Skeletal muscle tissue (tissue), 4 donors: ENCODE results near the gene RNF14. TPM values are rescaled to one million over a fixed set of nuclear protein-coding genes. Genes with fewer than 3 reads are reported as not detected.
"Not testable (repeated sequence)": the region's sequence is repeated elsewhere in the genome, so short reads cannot be mapped to it uniquely, and the experiment has no call there.

Source experiments
- H3K27ac ChIP-seq: one replicate; pipeline ENCODE4 v1.7.0; 2013; ENCODE audit warnings: mild to moderate bottlenecking, low read depth, low read length, inconsistent platforms
- H3K27me3 ChIP-seq, 3 donors: one replicate each; pipeline ENCODE4 v1.7.0; 2013; ENCODE audit warnings: low read length in 3 of 3; ENCODE audit not compliant: control insufficient read depth in 3 of 3, insufficient read depth in 3 of 3
- H3K36me3 ChIP-seq, 3 donors: one replicate each; pipeline ENCODE4 v1.7.0; 2013; ENCODE audit warnings: low read length in 3 of 3; ENCODE audit not compliant: control insufficient read depth in 3 of 3, insufficient read depth in 3 of 3
- H3K4me1 ChIP-seq, 3 donors: one replicate each; pipeline ENCODE4 v1.7.0; 2013; ENCODE audit warnings: low read length in 3 of 3, mild to moderate bottlenecking in 3 of 3; ENCODE audit not compliant: control insufficient read depth in 3 of 3, insufficient read depth in 3 of 3
- H3K4me3 ChIP-seq, 3 donors: one replicate each; pipeline ENCODE4 v1.7.0; 2013; ENCODE audit warnings: low read length in 3 of 3
- H3K9ac ChIP-seq, 3 donors: one replicate each; pipeline ENCODE4 v1.7.0; 2013; ENCODE audit warnings: low read length in 3 of 3, mild to moderate bottlenecking in 3 of 3, moderate library complexity in 2 of 3, low read depth in 1 of 3
- H3K9me3 ChIP-seq, 3 donors: one replicate each; pipeline ENCODE4 v1.7.0; 2013; ENCODE audit warnings: low read length in 3 of 3; ENCODE audit not compliant: control insufficient read depth in 3 of 3
- total RNA-seq: library from RNA; depleted of rRNA; stranded (reverse); fragments of >200 nt; gene quantifications from one replicate; pipeline ENCODE4 v1.2.3, GENCODE V29; 2014
- donor health status: Osteomylitis.

RNF14 gene
- total RNA-seq, 1 donor from 2014 or later: 44.4 TPM

GRCh38 chr5:142020122-142020659, 51.3 kb downstream of the RNF14 start:
- Histone ChIP-seq H3K9me3 (no peaks in the 10 kb centered on the region), H3K36me3 (no peaks in the 10 kb centered on the region), H3K4me3 (no peak overlapping the region), H3K27ac (no peak overlapping the region), H3K27me3 (no peaks in the 10 kb centered on the region), H3K9ac (no peak overlapping the region), H3K4me1 (peaks cover 0 to 8% (median 2%) of the 10 kb centered on the region in 3 donors)

- H3K27me3 ChIP-seq: no peaks in the 10 kb centered on the region
- H3K9ac ChIP-seq: no peak overlapping the region
- no peaks in the 10 kb centered on the region for H3K36me3 ChIP-seq
- no peak overlapping the region for H3K27ac ChIP-seq
- no peaks in the 10 kb centered on the region for H3K9me3 ChIP-seq
- H3K4me1 ChIP-seq: peaks cover 0 to 2% (median 0%) of the 10 kb centered on the region in 3 donors
- no peak overlapping the region for H3K4me3 ChIP-seq
Measured at GRCh38 chr5:142023836-142024235, 54.9 kb downstream of the RNF14 start.

- Histone ChIP-seq H3K9ac (peak overlapping the region; percentile 81 to 88 (median 84)), H3K4me3 (peak overlapping the region; percentile 73 to 84 (median 81)), H3K27ac (peak overlapping the region; percentile 87), H3K9me3 (no peaks in the 10 kb centered on the region), H3K27me3 (no peaks in the 10 kb centered on the region), H3K36me3 (no peaks in the 10 kb centered on the region), H3K4me1 (peaks cover 0 to 2% (median 0%) of the 10 kb centered on the region in 3 donors)
Measured at GRCh38 chr5:142024771-142025304, 55.9 kb downstream of the RNF14 start.

GRCh38 chr5:142025637-142026036, 56.7 kb downstream of the RNF14 start:
- Histone ChIP-seq H3K36me3 (no peaks in the 10 kb centered on the region), H3K9ac (no peak overlapping the region), H3K27ac (no peak overlapping the region), H3K9me3 (no peaks in the 10 kb centered on the region), H3K27me3 (no peaks in the 10 kb centered on the region), H3K4me1 (peaks cover 0 to 2% (median 0%) of the 10 kb centered on the region in 3 donors), H3K4me3 (no peak overlapping the region)

- Histone ChIP-seq H3K27ac (no peak overlapping the region), H3K9me3 (no peaks in the 10 kb centered on the region), H3K36me3 (no peaks in the 10 kb centered on the region), H3K9ac (no peak overlapping the region), H3K27me3 (no peaks in the 10 kb centered on the region), H3K4me3 (no peak overlapping the region), H3K4me1 (no peaks in the 10 kb centered on the region)
Measured at GRCh38 chr5:142032150-142032549, 63.2 kb downstream of the RNF14 start.

GRCh38 chr5:142032747-142033631, 64.1 kb downstream of the RNF14 start:
- Histone ChIP-seq H3K9ac (no peak overlapping the region), H3K27ac (no peak overlapping the region), H3K9me3 (no peaks in the 10 kb centered on the region), H3K27me3 (no peaks in the 10 kb centered on the region), H3K36me3 (no peaks in the 10 kb centered on the region), H3K4me3 (no peak overlapping the region), H3K4me1 (no peaks in the 10 kb centered on the region)

- H3K27me3 ChIP-seq, H3K4me1 ChIP-seq, H3K4me3 ChIP-seq, H3K9ac ChIP-seq, H3K9me3 ChIP-seq, H3K36me3 ChIP-seq, H3K27ac ChIP-seq: not testable (repeated sequence)
Measured at GRCh38 chr5:142033632-142034567, 65.0 kb downstream of the RNF14 start.

GRCh38 chr5:142034994-142035393, 66.1 kb downstream of the RNF14 start:
- Histone ChIP-seq H3K9ac (no peak overlapping the region), H3K36me3 (no peaks in the 10 kb centered on the region), H3K27ac (no peak overlapping the region), H3K4me3 (no peak overlapping the region), H3K9me3 (no peaks in the 10 kb centered on the region), H3K27me3 (no peaks in the 10 kb centered on the region), H3K4me1 (no peaks in the 10 kb centered on the region)

GRCh38 chr5:142036918-142037317, 68.0 kb downstream of the RNF14 start:
- no peaks in the 10 kb centered on the region for H3K36me3 ChIP-seq
- no peak overlapping the region for H3K4me3 ChIP-seq
- H3K9ac ChIP-seq: no peak overlapping the region
- H3K4me1 ChIP-seq: no peaks in the 10 kb centered on the region
- no peaks in the 10 kb centered on the region for H3K27me3 ChIP-seq
- no peaks in the 10 kb centered on the region for H3K9me3 ChIP-seq
- no peak overlapping the region for H3K27ac ChIP-seq
